Trophoblast cell (in vitro differentiated cells and primary cell): ENCODE results near the gene RAB31.
A peak's percentile ranks its signal among the peaks of the same experiment; 100 is the strongest.

Experiments used
- DNase-seq, 2 donors: peaks; one replicate each; pipeline ENCODE4 v3.0.0-alpha.2; 2016
- H2AFZ ChIP-seq: 2 replicates; pipeline ENCODE4 v1.6.1; 2013; ENCODE audit warnings: low read length, moderate library complexity, mild to moderate bottlenecking; ENCODE audit not compliant: insufficient read depth, poor library complexity
- H2AK5ac ChIP-seq: 2 replicates; pipeline ENCODE4 v1.6.1; 2013; ENCODE audit warnings: mild to moderate bottlenecking, low read length
- H2BK120ac ChIP-seq: 2 replicates; pipeline ENCODE4 v1.6.1; 2013; ENCODE audit warnings: low read length, mild to moderate bottlenecking, moderate library complexity; ENCODE audit not compliant: insufficient read depth, poor library complexity
- H2BK12ac ChIP-seq: 2 replicates; pipeline ENCODE4 v1.6.1; 2013; ENCODE audit warnings: mild to moderate bottlenecking, low read length, moderate library complexity
- H2BK5ac ChIP-seq: 2 replicates; pipeline ENCODE4 v1.6.1; 2013; ENCODE audit warnings: low read length, low read depth, moderate library complexity, mild to moderate bottlenecking; ENCODE audit not compliant: poor library complexity
- H3K14ac ChIP-seq: 2 replicates; pipeline ENCODE4 v1.6.1; 2013; ENCODE audit warnings: mild to moderate bottlenecking, low read length
- H3K18ac ChIP-seq: 2 replicates; pipeline ENCODE4 v1.6.1; 2013; ENCODE audit warnings: mild to moderate bottlenecking, low read length
- H3K23ac ChIP-seq: 2 replicates; pipeline ENCODE4 v1.6.1; 2013; ENCODE audit warnings: low read length
- H3K27ac ChIP-seq: 2 replicates; pipeline ENCODE4 v1.5.1; 2013; ENCODE audit warnings: low read depth, mild to moderate bottlenecking, inconsistent platforms, low read length, moderate library complexity
- H3K27me3 ChIP-seq: 2 replicates; pipeline ENCODE4 v1.6.1; 2013; ENCODE audit warnings: inconsistent platforms, mild to moderate bottlenecking, low read length, moderate library complexity; ENCODE audit not compliant: insufficient read depth
- H3K36me3 ChIP-seq, 2 experiments: 1 replicate in 1 of 2; 2 replicates in 1 of 2; pipeline ENCODE4 v1.6.1; 2013; ENCODE audit warnings: low read length in 2 of 2, mild to moderate bottlenecking in 2 of 2, moderate library complexity in 1 of 2; ENCODE audit not compliant: insufficient read depth in 2 of 2, control insufficient read depth in 1 of 2
- H3K4ac ChIP-seq: 2 replicates; pipeline ENCODE4 v1.6.1; 2013; ENCODE audit warnings: low read depth, mild to moderate bottlenecking, low read length, moderate library complexity
- H3K4me1 ChIP-seq, 2 experiments: 1 replicate in 1 of 2; 2 replicates in 1 of 2; pipeline ENCODE4 v1.6.1; 2013; ENCODE audit warnings: low read length in 2 of 2, mild to moderate bottlenecking in 2 of 2, moderate library complexity in 1 of 2; ENCODE audit not compliant: insufficient read depth in 2 of 2, control insufficient read depth in 1 of 2
- H3K4me2 ChIP-seq: 2 replicates; pipeline ENCODE4 v1.6.1; 2013; ENCODE audit warnings: inconsistent platforms, mild to moderate bottlenecking, low read length, moderate library complexity
- H3K4me3 ChIP-seq: 2 replicates; pipeline ENCODE4 v1.5.1; 2013; ENCODE audit warnings: mild to moderate bottlenecking, low read depth, low read length, inconsistent platforms
- H3K79me1 ChIP-seq: one replicate; pipeline ENCODE4 v1.6.1; 2013; ENCODE audit warnings: low read length
- H3K79me2 ChIP-seq: 2 replicates; pipeline ENCODE4 v1.6.1; 2013; ENCODE audit warnings: low read length, mild to moderate bottlenecking; ENCODE audit not compliant: control insufficient read depth, insufficient read depth, poor library complexity
- H3K9ac ChIP-seq: 2 replicates; pipeline ENCODE4 v1.6.1; 2013; ENCODE audit warnings: mild to moderate bottlenecking, low read length
- H3K9me3 ChIP-seq: 2 replicates; pipeline ENCODE4 v1.6.1; 2013; ENCODE audit warnings: low read depth, mild to moderate bottlenecking, control low read depth, inconsistent platforms, low read length; ENCODE audit not compliant: insufficient read depth
- H4K12ac ChIP-seq: 2 replicates; pipeline ENCODE4 v1.6.1; 2013; ENCODE audit warnings: low read depth, mild to moderate bottlenecking, low read length, moderate library complexity
- H4K8ac ChIP-seq: 2 replicates; pipeline ENCODE4 v1.6.1; 2013; ENCODE audit warnings: low read depth, mild to moderate bottlenecking, low read length, moderate library complexity
- H4K91ac ChIP-seq: one replicate; pipeline ENCODE4 v1.6.1; 2013; ENCODE audit warnings: low read depth, mild to moderate bottlenecking, low read length, moderate library complexity
- whole genome bisulfite sequencing: extraction: QIAGEN DNeasy Blood & Tissue Kit; methylation state at CpG from one replicate; pipeline ENCODE4 v1.1.7; 2013; ENCODE audit warnings: missing lambda C conversion rate; ENCODE audit not compliant: insufficient read length, insufficient coverage; ENCODE audit errors: extremely low coverage; 5-methylcytosine and 5-hydroxymethylcytosine counted together

Gene RAB31

GRCh38 chr18:9688036-9688741 lies 19.9 kb upstream of the RAB31 start:
- DNase-seq: peak; percentile 85 to 92
- Histone ChIP-seq H3K18ac (no peak overlapping the region), H3K9me3 (no peaks in the 10 kb centered on the region), H2BK5ac (no peak overlapping the region), H2AK5ac (no peak overlapping the region), H3K23ac (no peak overlapping the region), H3K4me3 (no peak overlapping the region), H3K36me3 (no peaks in the 10 kb centered on the region), H2BK12ac (no peak overlapping the region), H3K14ac (no peak overlapping the region), H2BK120ac (no peak overlapping the region), H3K4me2 (no peak overlapping the region), H3K4me1 (peaks cover 3 to 6% of the 10 kb centered on the region in 2 experiments), H4K8ac (no peak overlapping the region), H4K12ac (no peak overlapping the region), H3K9ac (no peak overlapping the region), H3K4ac (no peak overlapping the region), H4K91ac (no peak overlapping the region), H3K27me3 (no peaks in the 10 kb centered on the region), H3K27ac (no peak overlapping the region), H3K79me2 (no peaks in the 10 kb centered on the region), H3K79me1 (no peaks in the 10 kb centered on the region), H2AFZ (no peak overlapping the region)
- WGBS: no CpG with 5 or more reads among the region's 19 CpGs

- H2BK120ac ChIP-seq: no peak overlapping the region
- H3K79me1 ChIP-seq: no peaks in the 10 kb centered on the region
- H3K9me3 ChIP-seq: no peaks in the 10 kb centered on the region
- no peak overlapping the region for H2BK12ac ChIP-seq
- whole genome bisulfite sequencing: no CpG with 5 or more reads among the region's 3 CpGs
- H3K23ac ChIP-seq: no peak overlapping the region
- no peak overlapping the region for H3K18ac ChIP-seq
- no peak overlapping the region for H2AK5ac ChIP-seq
- H3K36me3 ChIP-seq: no peaks in the 10 kb centered on the region
- H4K8ac ChIP-seq: no peak overlapping the region
- H2BK5ac ChIP-seq: no peak overlapping the region
- H4K91ac ChIP-seq: no peak overlapping the region
- no peaks in the 10 kb centered on the region for H3K27me3 ChIP-seq
- no peak overlapping the region for H3K14ac ChIP-seq
- DNase-seq: no peak
- no peak overlapping the region for H3K27ac ChIP-seq
- no peaks in the 10 kb centered on the region for H3K4me1 ChIP-seq
- H3K9ac ChIP-seq: no peak overlapping the region
- no peak overlapping the region for H3K4ac ChIP-seq
- no peaks in the 10 kb centered on the region for H3K79me2 ChIP-seq
- no peak overlapping the region for H3K4me2 ChIP-seq
- H4K12ac ChIP-seq: no peak overlapping the region
- no peak overlapping the region for H2AFZ ChIP-seq
- H3K4me3 ChIP-seq: no peak overlapping the region
Observed at GRCh38 chr18:9689253-9689652, 18.8 kb upstream of the RAB31 start.

- Histone ChIP-seq H2AFZ (no peak overlapping the region), H4K8ac (no peak overlapping the region), H3K4me1 (no peaks in the 10 kb centered on the region), H2BK5ac (no peak overlapping the region), H3K79me1 (no peaks in the 10 kb centered on the region), H3K18ac (no peak overlapping the region), H3K4me3 (no peak overlapping the region), H2BK120ac (no peak overlapping the region), H2BK12ac (no peak overlapping the region), H3K79me2 (no peaks in the 10 kb centered on the region), H3K23ac (no peak overlapping the region), H3K9me3 (no peaks in the 10 kb centered on the region), H3K4ac (no peak overlapping the region), H3K27me3 (no peaks in the 10 kb centered on the region), H4K12ac (no peak overlapping the region), H4K91ac (no peak overlapping the region), H2AK5ac (no peak overlapping the region), H3K9ac (no peak overlapping the region), H3K14ac (no peak overlapping the region), H3K4me2 (no peak overlapping the region), H3K27ac (no peak overlapping the region), H3K36me3 (no peaks in the 10 kb centered on the region)
- no peak for DNase-seq
- no CpG with 5 or more reads among the region's 3 CpGs for WGBS
Observed at GRCh38 chr18:9690418-9691188, 17.5 kb upstream of the RAB31 start.

DNA sequence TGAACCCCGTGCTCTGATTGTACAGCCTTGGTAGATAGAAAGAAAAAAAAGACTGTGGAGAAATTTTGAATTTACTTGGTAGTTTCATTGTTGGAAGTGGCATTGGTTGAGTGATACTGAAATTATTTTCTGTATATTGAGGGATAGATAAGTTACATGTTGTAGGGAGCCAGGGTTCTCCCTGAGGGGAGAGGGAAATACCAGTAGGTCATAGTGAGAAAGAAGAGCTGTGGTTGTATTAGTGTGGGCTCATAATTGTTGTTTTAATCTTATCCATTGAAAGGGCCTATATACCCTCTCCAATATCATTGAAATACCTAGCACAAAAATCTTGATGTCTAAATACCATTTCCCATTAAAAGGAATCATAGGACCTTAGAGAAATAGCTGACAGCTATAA lies 16.9 kb upstream of the RAB31 start:
- Histone ChIP-seq H3K4me2 (no peak overlapping the region), H3K4ac (no peak overlapping the region), H3K36me3 (no peaks in the 10 kb centered on the region), H3K27ac (no peak overlapping the region), H2AK5ac (no peak overlapping the region), H3K9me3 (no peaks in the 10 kb centered on the region), H2AFZ (no peak overlapping the region), H4K12ac (no peak overlapping the region), H4K91ac (no peak overlapping the region), H3K9ac (no peak overlapping the region), H4K8ac (no peak overlapping the region), H3K23ac (no peak overlapping the region), H3K79me1 (peaks cover 2% of the 10 kb centered on the region), H3K4me1 (peaks cover 3 to 4% of the 10 kb centered on the region in 2 experiments), H2BK120ac (no peak overlapping the region), H3K4me3 (no peak overlapping the region), H3K27me3 (no peaks in the 10 kb centered on the region), H2BK12ac (no peak overlapping the region), H2BK5ac (no peak overlapping the region), H3K18ac (no peak overlapping the region), H3K79me2 (no peaks in the 10 kb centered on the region), H3K14ac (no peak overlapping the region)
- WGBS: no CpG with 5 or more reads among the region's 1 CpG
- no peak for DNase-seq
